ENCODE data around the gene IFNL1. TPM values are rescaled to one million over a fixed set of nuclear protein-coding genes. Genes with fewer than 3 reads are reported as not detected.

The IFNL1 gene
- total RNA-seq, 4 donors from 2014 or later = not detected

- no peak for TF ChIP-seq POLR2A (IDR thresholded peaks at IDR 0.05)
- TF ChIP-seq, protein P1, sequence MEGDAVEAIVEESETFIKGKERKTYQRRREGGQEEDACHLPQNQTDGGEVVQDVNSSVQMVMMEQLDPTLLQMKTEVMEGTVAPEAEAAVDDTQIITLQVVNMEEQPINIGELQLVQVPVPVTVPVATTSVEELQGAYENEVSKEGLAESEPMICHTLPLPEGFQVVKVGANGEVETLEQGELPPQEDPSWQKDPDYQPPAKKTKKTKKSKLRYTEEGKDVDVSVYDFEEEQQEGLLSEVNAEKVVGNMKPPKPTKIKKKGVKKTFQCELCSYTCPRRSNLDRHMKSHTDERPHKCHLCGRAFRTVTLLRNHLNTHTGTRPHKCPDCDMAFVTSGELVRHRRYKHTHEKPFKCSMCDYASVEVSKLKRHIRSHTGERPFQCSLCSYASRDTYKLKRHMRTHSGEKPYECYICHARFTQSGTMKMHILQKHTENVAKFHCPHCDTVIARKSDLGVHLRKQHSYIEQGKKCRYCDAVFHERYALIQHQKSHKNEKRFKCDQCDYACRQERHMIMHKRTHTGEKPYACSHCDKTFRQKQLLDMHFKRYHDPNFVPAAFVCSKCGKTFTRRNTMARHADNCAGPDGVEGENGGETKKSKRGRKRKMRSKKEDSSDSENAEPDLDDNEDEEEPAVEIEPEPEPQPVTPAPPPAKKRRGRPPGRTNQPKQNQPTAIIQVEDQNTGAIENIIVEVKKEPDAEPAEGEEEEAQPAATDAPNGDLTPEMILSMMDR (IDR thresholded peaks at IDR 0.05 in 4 of 5, conservative IDR thresholded peaks at IDR 0.05 in 1 of 5) = no peak
- Histone ChIP-seq H3K36me3 (no peaks in the 10 kb centered on the region), H3K27me3 (peaks cover 26 to 39% (median 38%) of the 10 kb centered on the region in 3 donors), H3K4me1 (no peaks in the 10 kb centered on the region), H3K4me3 (no peak overlapping the region), H3K27ac (no peak overlapping the region), H3K9me3 (no peaks in the 10 kb centered on the region)
- ATAC-seq (no peak), DNase-seq (no peak)
- intact Hi-C loops (cut with DNase I; ENCODE audit: low total_unique reads) = no loop called here
- in situ Hi-C loops (cut with MboI; ENCODE audit: low sequenced_read_pairs in 4 of 4) = no loop called here
These were observed 14.5 kb downstream of the IFNL1 start for GRCh38 chr19:39310558-39311311.

GRCh38 chr19:39314016-39314728 is 18.0 kb downstream of the IFNL1 start:
- TF ChIP-seq, protein P1 (IDR thresholded peaks at IDR 0.05 in 4 of 5, conservative IDR thresholded peaks at IDR 0.05 in 1 of 5) = no peak
- no peak for TF ChIP-seq POLR2A (IDR thresholded peaks at IDR 0.05)
- H3K4me3 ChIP-seq = no peak overlapping the region
- H3K9me3 ChIP-seq = no peaks in the 10 kb centered on the region
- DNase-seq (no peak), ATAC-seq (no peak)
- H3K27me3 ChIP-seq = peaks cover 2 to 15% (median 4%) of the 10 kb centered on the region in 3 donors
- no peaks in the 10 kb centered on the region for H3K36me3 ChIP-seq
- H3K27ac ChIP-seq = no peak overlapping the region
- no peaks in the 10 kb centered on the region for H3K4me1 ChIP-seq
- in situ Hi-C loops (cut with MboI; ENCODE audit: low sequenced_read_pairs in 4 of 4) (no loop called here), intact Hi-C loops (cut with DNase I; ENCODE audit: low total_unique reads) (no loop called here)

DNA sequence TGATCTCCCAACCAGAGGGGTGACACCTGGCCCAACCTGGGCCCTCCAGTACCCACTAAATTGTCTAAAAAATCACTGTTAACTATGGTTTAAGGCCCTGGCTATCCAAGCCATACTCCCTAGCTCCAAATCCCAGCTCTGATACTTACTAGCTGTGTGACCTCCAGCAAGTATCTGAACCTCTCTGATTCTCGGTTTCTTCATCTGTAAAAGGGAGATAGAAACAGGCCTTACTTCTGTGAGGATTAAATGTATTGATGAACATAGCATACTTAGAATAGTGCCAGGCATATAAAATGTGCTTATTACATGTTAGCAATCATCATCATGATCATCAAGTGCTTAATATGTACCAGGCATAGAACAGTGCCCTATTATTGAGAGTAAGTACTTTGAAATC is 19.7 kb downstream of the IFNL1 start:
- no peak overlapping the region for H3K27ac ChIP-seq
- DNase-seq (no peak), ATAC-seq (no peak)
- H3K4me1 ChIP-seq = no peaks in the 10 kb centered on the region
- no peaks in the 10 kb centered on the region for H3K36me3 ChIP-seq
- intact Hi-C loops (cut with DNase I; ENCODE audit: low total_unique reads) (no loop called here), in situ Hi-C loops (cut with MboI; ENCODE audit: low sequenced_read_pairs in 4 of 4) (no loop called here)
- no peak for TF ChIP-seq POLR2A (IDR thresholded peaks at IDR 0.05)
- TF ChIP-seq, protein P1 (IDR thresholded peaks at IDR 0.05 in 4 of 5, conservative IDR thresholded peaks at IDR 0.05 in 1 of 5) = no peak
- peaks cover 13 to 18% (median 15%) of the 10 kb centered on the region in 3 donors for H3K27me3 ChIP-seq
- no peak overlapping the region for H3K4me3 ChIP-seq
- no peaks in the 10 kb centered on the region for H3K9me3 ChIP-seq

DNA sequence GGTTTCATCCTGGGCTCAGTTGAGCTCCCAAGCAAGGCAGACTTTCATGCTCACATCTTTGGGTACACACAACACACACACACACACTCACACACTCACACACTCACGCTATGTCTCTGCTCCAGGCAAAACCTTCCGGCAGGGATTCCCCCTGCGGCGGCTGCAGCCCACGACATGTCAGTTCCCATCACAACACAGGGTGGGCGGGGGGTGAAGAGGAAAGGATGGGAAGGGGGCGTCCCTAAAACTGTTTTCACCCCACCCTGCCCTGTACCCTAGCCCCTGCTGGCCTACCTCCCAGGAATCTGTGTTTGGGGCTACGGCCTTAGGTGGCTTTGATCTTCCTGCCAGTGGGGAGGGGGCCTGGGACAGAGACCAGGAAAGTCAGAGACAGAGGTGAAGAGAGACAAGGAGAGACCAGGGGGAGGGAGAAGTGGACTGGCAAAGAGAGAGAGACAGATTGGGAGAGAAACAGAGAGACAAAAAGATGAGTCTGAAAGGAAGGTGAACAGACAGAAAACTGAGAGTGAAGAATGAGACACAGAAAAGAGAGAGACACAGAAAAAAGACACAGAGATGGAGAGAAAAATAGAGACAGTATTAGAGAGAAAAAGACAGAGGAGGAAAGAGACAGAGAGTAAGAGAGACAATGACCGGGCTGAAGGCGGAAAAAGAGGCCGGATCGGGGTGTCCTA is 20.6 kb downstream of the IFNL1 start:
- H3K9me3 ChIP-seq = no peaks in the 10 kb centered on the region
- ATAC-seq (no peak), DNase-seq (no peak)
- TF ChIP-seq POLR2A (IDR thresholded peaks at IDR 0.05) = no peak
- TF ChIP-seq, protein P1 (IDR thresholded peaks at IDR 0.05 in 4 of 5, conservative IDR thresholded peaks at IDR 0.05 in 1 of 5) = no peak
- no peaks in the 10 kb centered on the region for H3K36me3 ChIP-seq
- intact Hi-C loops (cut with DNase I; ENCODE audit: low total_unique reads) (no loop called here), in situ Hi-C loops (cut with MboI; ENCODE audit: low sequenced_read_pairs in 4 of 4) (no loop called here)
- H3K27me3 ChIP-seq = peaks cover 14 to 26% (median 18%) of the 10 kb centered on the region in 3 donors
- no peak overlapping the region for H3K4me3 ChIP-seq
- H3K4me1 ChIP-seq = no peaks in the 10 kb centered on the region
- no peak overlapping the region for H3K27ac ChIP-seq
